ENCODE results near the gene TBC1D24.

The TBC1D24 gene

DNA sequence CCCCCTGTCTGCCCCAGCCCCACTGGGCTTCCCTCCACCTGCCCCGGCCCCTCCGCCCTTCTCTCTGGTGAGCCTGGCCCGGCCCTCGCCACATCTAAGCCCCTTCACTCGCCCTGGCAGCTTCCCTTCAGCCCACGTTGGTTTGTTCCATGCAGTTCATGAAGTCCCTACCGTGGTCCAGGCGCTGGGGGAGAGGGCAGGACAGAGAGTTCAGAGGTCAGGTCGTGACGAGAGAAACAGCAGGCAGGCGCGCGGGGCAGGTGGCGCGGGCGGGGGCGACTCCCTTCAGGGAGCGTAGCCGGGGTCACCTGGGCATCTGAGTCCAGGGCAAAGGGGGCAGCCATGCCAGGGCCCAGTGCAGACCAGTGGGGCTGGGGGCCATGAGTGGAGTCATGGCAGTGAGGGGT is 23.9 kb upstream of the TBC1D24 start:
- no peak for DNase-seq

DNA sequence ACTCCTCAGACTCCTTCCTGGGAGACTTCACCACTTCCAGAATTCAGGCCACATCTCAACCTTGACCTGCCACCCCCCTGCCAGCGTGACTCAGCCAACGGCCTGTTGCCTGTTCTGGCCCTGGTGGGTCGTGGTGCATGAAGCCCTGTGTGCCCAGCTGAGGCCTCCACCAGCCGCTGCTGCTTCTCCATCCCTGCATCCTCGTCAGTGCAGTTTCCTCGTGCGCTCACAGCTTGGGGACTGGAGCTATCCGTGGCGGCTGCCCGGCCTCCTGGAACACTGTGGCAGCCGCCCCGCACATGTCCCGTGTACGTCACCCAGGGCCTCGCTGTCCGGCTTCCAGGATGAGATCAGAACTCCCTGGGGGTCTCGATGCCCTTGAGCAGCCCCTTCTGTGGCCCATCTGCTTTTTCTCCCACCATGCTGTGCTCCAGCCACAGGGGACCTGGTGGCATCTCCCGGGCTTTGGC is 23.0 kb upstream of the TBC1D24 start:
- DNase-seq, result no peak

DNA sequence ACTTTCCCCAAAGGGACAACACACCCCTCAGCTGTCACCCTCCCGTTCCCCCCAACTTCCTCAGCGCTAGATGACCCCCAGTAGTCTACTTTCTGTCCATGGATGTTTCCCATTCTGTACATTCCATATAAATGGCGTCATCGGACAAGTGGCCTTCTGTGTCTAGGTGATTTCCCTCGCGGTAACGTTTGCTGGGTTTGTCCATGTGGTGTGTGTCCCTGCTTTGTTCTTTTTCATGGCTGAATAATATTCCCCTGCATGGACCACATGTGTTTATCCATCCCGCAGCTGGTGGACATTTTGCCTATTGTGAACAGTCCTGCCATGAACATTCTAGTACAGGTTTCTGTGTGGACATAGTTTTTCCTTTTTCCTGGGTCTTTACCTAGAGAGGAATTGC is 22.3 kb upstream of the TBC1D24 start:
- DNase-seq, result no peak

DNA sequence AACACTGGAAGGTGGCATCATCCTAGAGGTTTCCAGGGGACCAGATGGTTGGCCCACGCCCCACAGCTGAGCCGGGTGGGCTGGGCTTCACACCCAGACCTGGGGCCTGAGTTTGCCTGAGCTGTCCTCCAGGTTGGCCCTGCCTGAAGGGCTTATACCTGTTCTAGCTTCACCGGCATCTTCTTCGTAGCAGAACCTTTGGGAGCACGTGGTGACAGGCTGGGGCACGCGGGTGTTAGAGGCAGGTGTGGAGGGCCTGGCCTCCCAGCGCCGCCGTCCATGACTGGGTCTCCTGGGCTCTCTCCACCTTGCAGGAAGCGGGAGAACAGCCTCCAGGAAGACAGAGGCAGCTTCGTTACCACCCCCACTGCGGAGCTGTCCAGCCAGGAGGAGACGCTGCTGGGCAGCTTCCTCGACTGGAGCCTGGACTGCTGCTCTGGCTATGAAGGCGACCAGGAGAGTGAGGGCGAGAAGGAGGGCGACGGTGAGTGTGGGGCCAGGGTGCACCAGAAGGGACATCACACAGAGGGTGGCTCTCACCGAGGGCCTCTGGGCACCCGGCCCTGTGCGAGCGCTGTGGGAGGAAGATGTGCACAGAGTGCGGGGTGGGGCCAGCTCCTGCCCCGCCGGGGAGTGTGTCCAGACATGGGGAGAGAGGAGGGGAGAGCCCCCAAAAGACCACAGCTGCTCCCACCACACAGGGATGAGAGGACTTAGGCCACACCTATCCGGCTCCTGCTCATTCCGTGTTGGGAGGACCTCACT is 19.7 kb upstream of the TBC1D24 start:
- no peak for DNase-seq

DNA sequence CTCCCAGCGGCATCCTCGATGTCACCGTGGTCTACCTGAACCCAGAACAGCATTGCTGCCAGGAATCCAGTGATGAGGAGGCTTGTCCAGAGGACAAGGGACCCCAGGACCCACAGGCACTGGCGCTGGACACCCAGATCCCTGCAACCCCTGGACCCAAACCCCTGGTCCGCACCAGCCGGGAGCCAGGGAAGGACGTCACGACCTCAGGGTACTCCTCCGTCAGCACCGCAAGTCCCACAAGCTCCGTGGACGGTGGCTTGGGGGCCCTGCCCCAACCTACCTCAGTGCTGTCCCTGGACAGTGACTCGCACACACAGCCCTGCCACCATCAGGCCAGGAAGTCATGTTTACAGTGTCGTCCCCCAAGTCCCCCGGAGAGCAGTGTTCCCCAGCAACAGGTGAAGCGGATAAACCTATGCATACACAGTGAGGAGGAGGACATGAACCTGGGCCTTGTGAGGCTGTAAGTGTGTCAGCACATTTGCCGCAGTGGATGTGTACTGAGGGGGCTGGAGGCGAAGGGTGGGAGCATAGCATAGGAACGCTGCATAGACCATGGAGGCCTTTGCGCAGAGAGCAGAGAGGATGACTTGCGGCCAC is 18.3 kb upstream of the TBC1D24 start:
- no peak for DNase-seq

DNA sequence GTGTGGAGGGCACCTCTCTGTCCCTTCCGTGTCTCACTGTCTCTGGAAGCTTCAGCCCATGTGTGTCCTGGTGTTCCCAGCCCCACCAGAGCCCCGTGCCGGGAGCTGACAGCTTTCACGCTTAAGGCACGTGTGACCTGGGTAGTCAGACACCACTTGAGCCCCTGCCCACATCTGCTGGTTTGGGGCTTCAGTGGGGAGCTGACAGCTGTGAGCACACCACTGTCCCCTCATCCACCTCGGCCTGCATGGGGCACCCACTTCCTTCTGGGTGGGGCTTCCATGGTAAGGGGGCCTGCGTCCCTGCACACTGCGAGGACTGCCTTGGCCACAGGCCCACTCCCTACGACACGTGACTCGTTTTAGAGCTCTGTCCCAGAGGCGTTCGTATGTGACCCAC is 17.7 kb upstream of the TBC1D24 start:
- DNase-seq, result no peak

DNA sequence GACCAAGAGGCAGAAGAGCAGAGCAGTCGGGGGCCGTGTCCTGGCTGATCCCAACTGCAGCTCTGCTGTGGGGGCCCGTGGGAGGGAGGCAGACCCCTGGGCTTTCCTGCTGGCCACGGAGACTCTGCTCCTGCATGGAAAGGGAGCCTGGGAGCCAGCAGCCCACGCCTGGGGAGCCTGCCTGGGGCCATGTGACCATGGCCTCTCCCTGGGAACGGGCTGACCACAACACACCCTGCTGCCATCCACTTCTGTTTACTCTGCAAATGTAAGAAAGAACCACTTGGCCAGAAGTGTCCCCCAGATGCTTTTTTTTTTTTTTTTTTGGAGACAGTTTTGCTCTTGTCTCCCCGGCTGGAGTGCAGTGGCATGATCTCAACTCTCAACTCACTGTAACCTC is 17.0 kb upstream of the TBC1D24 start:
- no peak for DNase-seq

DNA sequence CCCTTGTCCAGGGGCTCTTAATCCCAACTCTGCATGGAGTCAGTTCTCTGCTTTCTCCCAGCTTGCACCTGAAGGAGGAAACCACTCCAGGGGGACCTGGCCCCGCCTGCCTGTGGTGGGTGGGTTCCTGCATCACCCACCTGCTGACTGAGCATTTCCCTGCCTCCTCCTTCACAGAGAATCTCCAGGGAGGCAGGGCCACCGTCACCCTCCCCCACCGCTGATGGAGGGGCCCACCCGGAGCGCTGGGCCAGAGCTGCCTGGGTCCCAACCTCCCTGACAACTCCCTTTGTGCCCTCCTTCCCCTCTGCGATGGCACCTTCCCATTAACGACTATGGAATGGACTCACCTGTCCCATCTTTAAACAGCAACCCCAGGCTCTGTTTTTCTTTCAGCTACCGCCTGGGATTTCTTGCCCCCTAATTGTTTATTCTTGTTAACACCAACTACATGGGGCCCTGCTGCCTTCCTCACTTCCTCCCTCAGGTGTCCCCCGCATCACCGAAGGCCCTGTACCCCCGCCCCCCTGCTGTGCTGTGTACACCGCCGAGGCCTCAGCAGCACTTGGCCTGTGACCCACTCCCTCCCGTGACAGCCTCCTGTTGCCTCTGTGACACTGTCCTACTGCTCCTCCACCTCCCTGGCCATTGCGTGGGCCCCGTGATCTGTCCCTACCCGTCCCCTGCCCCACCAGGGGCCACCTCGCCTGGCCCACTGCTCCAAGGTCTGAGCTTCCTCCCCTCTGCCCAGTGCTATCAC is 15.9 kb upstream of the TBC1D24 start:
- DNase-seq, result no peak

DNA sequence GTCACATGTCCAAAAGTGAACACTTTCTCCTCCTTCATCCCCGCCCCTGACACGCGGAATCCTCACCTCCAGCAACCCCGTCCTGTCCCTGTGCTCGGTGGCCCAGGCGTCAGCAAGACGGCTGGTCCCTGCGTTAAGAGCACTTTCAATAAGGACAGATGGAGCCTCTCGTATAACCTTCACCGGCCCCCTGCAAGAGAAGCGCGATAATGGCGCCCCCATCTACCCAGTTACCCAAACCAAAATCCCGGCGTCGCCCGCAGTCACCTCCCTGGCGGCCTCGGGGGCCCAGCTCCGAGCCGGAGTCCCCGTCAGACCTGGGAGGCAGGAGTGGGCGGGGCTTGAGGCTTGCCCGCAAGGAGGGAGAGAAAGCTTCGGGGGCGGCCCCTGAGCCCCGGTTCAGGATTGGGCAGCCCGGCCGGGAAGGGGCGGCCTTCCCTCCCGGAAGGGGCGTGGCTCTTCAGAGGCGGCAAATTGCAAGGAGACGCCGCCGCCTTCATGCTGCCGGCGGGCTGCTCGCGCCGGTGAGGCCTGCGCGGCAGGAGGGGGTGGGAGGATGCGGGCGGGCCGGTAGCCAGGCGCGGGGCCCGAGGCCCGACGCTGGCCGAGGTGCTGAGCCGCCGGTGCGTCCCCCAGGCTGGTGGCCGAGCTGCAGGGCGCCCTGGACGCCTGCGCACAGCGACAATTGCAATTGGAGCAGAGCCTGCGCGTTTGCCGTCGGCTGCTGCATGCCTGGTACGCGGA is 15.1 kb upstream of the TBC1D24 start, which contains the start of gene TEDC2:
TSS of gene TEDC2 (plus strand) at position 463 of the 744 bp plus-strand sequence. CDS start at position 499, 36 bp downstream.
- DNase-seq, result peak; percentile 30 to 91 (median 86)

DNA sequence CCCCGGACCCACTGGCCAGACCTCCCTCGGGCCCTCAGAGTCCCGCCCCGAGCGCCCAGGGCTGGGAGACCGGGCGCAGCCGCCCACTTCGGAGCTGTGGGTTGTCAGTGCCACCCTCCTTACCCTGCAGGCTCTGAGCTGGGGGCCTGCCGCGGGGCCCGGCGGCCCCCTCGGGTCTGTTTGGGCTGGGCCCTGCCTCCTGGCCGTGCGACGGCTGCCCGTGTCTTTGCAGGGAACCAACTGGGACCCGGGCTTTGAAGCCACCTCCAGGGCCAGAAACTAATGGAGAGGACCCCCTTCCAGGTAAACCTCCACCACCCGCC is 14.6 kb upstream of the TBC1D24 start:
- no peak for DNase-seq

DNA sequence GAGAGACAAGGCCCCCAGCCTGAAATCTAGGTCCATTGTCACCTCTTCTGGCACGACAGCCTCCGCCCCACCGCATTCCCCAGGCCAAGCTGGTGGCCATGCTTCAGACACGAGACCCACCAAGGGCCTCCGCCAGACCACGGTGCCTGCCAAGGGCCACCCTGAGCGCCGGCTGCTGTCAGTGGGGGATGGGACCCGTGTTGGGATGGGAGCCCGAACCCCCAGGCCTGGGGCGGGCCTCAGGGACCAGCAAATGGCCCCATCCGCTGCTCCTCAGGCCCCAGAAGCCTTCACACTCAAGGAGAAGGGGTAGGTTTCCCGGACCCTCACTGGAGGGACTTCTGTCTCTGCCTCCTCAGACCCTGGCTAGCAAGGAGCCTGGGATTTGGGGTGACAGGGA is 14.0 kb upstream of the TBC1D24 start:
- no peak for DNase-seq

DNA sequence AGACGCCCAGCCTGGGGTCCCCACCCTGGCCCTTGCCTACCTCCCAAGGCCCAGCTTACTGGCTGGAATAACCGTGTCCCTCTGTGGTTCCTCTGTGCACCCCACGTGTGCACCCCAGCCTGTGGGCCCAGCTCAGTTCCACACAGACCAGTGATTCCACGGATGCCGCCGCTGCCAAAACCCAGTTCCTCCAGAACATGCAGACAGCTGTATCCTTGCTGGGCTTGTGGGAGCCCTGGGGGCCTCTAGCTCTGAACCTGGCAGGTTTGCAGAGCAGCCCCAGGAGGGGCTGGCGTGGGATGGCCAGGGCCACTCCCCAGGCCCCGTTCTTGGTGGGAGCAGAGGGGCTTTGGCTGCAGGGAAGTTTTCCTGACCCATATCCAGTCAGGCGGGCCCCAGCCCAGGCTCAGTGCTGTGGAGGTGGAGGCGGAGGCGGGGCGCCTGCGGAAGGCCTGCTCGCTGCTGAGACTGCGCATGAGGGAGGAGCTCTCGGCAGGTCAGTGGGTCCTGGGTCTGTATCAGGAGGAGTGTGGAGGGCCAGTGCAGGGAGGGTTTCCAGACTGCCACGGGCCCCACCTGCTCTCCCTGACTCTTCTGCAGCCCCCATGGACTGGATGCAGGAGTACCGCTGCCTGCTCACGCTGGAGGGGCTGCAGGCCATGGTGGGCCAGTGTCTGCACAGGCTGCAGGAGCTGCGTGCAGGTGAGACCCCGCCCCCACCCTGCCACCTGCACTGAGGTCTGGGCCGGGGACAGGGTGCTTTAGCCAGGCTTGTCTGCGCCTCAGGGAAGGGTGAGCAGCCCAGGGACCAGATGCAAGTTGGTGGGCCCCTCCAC is 12.7 kb upstream of the TBC1D24 start:
- no peak for DNase-seq

DNA sequence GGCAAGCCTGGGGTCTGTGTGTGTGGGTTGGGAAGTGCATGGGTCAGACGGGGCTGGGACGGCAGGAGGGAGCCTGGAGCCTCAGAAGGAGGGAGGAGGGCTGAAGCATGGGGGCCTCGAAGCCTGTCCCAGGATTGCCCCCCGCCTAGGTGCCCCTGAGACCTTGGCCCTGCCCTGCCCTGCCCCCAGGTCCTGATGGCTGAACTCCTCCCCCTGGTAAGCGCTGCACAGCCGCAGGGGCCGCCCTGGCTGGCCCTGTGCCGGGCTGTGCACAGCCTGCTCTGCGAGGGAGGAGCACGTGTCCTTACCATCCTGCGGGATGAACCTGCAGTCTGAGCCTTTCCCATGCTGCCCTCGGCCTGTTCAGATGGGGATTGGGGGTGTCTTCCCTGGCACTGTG is 10.6 kb upstream of the TBC1D24 start:
- no peak for DNase-seq

DNA sequence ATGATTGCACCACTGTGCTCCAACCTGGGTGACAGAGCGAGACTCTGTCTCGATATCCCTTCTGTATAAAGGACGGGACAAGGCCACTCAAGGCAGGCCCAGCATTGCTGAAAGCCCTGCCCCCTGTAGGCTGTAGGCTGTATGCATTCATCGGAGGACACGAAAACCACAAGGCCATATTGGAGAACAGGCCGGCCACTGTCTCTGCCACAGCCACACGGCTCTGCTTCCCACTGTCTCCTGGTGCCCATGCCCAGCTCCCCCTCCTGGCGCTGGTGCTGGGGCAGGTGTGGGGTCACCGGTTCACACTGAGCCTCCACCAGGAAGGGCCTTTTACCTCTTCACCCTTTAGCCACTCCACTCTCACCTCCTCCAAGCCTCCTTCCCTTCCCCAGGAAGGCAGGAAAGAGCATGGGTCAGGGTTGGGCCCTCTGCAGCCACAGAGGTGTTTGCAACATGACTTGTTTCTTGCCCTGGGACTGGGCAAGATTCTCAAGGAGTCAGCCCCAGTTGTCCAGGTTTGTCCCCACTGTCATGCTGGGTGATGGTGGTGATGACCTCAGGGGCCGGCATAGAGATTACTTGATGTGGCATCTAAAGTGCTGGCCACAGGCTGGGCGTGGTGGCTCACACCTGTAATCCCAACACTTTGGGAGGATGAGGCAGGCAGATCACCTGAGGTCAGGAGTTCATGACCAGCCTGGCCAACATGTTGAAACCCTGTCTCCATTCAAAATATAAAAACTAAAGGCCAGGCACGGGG is 9.1 kb upstream of the TBC1D24 start:
- DNase-seq, result no peak

DNA sequence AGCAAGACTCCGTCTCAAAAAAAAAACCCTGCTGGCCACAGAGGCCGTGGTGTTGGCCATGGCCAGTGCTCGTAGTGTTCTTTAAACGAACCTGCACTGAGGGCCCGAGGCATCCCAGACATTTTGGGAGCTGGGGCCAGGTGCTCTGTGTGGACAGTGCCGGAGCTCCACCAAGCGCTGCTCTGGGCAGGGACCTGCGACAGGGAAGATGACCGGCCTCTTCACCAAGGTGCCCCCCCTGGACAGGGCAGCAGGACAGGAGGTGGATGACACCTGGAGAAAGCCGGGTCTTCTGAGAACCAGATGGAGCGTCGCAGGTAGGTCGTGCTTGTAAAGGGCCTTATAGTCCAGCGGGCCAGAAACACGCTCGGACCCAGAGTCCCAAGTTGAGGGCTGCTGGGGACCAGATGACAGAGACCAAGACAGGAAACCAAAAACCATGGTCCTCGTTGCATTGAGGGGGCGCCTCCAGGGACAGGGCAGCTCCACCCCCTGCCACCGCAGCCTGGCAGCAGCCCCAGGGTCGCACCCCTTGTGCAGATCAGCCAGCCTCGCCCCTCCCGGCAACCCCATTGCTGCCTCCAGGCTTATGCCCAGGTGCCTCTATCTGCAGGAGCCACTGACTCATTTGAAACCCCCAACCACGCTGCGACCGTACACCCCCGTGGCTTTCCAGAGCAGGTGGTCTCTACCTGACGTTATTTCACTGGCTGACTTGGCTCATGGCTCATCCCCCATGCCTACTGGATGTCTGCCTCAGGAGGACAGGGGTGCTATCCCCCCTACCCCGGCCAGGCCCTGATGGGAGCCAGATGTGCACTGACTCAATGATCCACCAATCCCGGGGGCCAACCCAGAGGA is 8.0 kb upstream of the TBC1D24 start:
- DNase-seq, result no peak

DNA sequence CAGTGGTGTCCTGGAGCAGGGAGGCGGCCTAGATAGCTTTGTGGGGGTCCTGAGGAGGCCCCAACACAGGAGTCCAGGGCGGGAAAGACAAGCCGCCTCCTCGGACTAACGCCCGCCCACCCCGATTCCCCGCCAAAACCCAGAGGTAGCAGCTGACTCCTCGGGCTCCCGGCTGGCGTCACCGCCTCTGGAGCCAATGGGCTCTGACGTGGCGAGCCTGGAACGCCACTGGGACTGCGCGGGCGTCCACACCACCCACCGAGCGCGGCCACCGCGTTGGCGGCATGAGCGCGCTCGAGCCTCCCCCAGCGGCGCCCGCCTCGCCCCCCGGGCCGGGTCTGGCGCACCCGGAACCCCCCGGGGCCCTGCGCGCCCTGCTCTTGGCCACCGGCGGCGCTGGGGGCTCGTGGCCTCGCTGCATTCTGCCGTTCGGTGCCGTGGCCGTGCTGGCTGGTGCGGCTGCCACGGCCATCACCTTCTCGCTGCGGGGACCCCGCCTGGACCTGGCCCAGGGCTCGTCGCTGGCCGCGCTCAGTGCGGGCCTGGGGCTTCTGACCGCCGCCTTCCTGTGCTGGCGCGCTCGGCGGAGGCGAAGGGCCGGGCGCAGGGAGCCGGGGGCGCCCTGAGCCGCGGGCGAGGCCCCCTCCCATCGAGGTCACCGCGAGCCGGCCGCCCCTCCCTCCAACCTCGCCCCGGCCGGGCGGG is 7.2 kb upstream of the TBC1D24 start:
- DNase-seq, result peak in 10 of 14 donors; percentile 22 to 64 (median 42)

DNA sequence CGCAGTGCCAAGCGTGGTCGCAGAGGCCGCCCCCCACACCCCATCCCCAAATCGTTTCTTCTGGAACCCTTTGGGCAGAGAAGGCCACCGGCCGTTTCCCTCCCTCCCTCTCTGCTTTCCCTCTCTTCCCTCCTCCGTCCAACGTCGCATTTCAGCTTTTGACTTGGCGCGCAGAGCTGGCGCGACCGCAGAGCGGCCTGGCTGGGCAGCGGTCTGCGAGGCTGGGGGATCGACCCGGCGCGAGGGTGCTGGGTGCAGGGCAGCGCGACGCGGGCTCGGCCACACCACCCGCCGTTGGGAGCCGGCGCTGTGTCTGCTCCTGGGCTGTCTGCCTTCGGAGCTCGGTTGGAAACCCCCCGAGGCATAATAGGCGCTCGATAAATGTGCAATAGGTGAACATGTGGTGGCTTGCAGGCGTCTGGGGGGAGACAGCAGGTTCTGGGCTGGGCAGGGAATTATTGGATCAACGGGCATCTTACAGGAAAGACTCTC is 6.6 kb upstream of the TBC1D24 start:
- DNase-seq, result peak in 4 of 14 donors; percentile 33 to 64 (median 34)

DNA sequence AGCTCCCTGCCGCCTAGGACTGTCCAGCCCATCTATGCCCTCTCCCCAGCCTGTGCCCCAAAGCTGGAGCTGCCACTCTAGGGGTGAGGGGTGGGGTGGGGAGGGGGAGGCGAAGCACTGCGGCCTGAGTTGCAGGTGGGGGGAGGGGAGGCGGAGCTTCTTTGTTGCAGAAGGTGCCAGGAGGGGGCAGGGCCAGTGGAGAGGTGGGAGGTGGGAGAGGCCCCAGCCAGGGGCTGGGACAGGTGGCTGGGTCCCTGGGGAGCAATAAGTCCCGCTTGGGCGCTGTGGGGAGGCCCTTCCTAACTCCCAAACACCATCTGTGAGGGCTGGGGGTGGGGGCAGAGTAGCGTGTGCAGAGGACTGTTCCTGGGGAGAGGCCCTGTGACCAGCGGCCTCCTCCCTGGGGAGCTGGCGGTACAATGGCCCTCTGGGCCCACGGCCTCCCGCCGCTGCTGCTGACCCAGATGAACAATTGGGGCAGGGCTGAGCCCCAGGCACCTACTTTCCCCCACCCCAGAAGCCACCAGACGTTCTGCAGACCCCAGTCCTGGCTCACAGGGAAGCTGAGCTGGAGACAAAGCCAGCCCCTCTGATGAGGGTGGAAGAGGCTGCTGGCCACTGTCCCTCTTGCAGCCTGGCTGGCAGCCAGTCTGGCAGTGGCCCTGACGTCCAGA is 6.1 kb upstream of the TBC1D24 start:
- peak in 8 of 14 donors; percentile 49 to 75 (median 59) for DNase-seq
